ENCODE data around the gene TENM4. TPM values are rescaled to one million over a fixed set of nuclear protein-coding genes. Genes with fewer than 3 reads are reported as not detected.

The TENM4 gene
- total RNA-seq, 1 donor from 2014 or later: 0.63 TPM

DNA sequence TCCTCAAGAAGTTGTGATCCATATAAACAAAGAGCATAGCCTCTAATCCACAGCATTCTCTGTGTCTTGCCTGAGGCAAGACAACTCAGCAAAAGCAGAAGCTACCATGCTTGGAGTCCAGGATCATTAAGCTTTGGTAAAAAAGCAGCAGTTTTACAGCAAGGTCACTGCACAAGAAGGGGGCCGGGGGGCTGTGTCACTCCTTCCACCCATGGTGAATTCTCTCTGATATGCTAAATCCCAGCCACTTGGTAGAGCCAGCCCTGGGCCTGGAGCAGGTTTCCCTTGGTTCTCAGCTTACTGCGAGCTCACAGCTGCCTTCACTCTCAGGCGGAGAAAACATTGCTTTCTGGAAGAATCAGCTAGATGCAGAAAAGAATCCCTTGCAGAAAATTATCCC, 144.7 kb downstream of the TENM4 start:
- DNase-seq: no peak
- intact Hi-C loops (cut with micrococcal nuclease): no loop called here
- H3K4me1 ChIP-seq: no peaks in the 10 kb centered on the region
- no peaks in the 10 kb centered on the region for H3K9me3 ChIP-seq (replicated peaks)
- H3K27me3 ChIP-seq (ENCODE audit: low read depth): peaks cover 17% of the 10 kb centered on the region
- H3K4me3 ChIP-seq: no peak overlapping the region
- no peak overlapping the region for H3K27ac ChIP-seq (replicated peaks)
- TF ChIP-seq, protein P1, sequence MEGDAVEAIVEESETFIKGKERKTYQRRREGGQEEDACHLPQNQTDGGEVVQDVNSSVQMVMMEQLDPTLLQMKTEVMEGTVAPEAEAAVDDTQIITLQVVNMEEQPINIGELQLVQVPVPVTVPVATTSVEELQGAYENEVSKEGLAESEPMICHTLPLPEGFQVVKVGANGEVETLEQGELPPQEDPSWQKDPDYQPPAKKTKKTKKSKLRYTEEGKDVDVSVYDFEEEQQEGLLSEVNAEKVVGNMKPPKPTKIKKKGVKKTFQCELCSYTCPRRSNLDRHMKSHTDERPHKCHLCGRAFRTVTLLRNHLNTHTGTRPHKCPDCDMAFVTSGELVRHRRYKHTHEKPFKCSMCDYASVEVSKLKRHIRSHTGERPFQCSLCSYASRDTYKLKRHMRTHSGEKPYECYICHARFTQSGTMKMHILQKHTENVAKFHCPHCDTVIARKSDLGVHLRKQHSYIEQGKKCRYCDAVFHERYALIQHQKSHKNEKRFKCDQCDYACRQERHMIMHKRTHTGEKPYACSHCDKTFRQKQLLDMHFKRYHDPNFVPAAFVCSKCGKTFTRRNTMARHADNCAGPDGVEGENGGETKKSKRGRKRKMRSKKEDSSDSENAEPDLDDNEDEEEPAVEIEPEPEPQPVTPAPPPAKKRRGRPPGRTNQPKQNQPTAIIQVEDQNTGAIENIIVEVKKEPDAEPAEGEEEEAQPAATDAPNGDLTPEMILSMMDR (IDR thresholded peaks at IDR 0.05; ENCODE audit: borderline replicate concordance): no peak
- no peaks in the 10 kb centered on the region for H3K36me3 ChIP-seq

DNA sequence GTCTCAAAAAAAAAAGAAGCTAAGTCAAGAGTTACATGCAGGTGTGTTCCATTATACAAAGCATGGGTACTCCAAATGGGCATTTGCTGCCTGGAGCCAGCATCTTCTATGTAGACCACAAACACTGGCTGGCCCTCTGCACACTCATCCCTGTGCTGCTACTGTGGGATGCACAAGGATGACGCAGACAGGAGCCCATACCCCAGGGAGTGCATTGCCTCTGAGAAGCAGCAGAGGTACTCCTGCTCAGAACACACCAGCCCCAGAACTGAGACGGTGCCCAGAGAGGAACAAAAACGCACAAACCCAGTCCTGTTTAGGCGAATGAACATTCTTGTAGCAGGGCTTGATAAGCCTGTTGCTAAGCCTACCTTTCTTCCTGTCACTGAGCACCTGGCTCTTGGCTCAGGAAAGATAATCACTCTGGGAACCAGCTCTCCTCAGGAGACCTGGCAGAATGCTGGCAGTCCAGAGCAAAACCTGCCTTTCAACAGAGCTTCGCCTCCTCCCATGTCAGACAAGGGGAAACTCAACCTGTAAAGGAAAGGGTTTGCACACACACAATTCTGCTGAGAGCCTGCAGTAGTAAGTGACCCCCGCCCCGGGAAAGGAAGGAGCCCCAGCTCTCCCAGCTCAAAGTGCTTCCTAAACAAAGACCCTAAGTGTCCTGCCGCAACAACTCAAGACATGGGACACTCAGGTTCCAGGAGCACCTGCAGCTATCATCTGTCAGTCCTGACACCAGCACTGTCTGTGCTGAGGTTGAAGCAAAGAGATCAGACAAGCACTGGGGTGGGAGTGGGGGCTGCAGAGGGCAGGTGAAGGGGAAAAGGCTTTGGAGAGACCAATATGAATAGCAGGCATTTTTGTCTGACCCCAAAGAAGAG, 145.7 kb downstream of the TENM4 start:
- Histone ChIP-seq H3K4me1 (no peaks in the 10 kb centered on the region), H3K4me3 (no peak overlapping the region), H3K27me3 (ENCODE audit: low read depth) (peaks cover 17% of the 10 kb centered on the region), H3K36me3 (no peaks in the 10 kb centered on the region), H3K27ac (replicated peaks) (no peak overlapping the region), H3K9me3 (replicated peaks) (no peaks in the 10 kb centered on the region)
- intact Hi-C loops (cut with micrococcal nuclease): no loop called here
- TF ChIP-seq, protein P1 (IDR thresholded peaks at IDR 0.05; ENCODE audit: borderline replicate concordance): no peak
- no peak for DNase-seq

DNA sequence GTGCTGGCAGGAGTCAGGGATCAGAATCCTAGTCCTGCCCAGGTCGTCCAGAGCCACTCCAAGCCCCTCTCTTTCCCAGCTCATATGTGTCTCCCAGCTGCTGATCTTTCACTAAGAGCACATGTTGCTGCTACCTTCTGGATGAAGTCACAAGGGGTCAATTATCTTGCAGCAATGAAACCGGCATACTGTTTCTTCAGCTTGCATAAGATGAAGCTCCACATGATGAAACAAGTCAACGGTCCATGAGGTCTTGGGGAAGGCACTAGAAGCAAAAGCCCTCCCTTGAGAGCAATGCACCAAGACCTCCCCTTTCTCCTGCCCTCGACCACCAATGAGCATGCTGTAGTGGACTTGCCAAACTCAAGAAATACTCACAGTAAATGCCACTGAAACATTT, 148.9 kb downstream of the TENM4 start:
- H3K27ac ChIP-seq (replicated peaks): no peak overlapping the region
- H3K36me3 ChIP-seq: no peaks in the 10 kb centered on the region
- no peak for DNase-seq
- H3K27me3 ChIP-seq (ENCODE audit: low read depth): peaks cover 33% of the 10 kb centered on the region
- H3K4me3 ChIP-seq: no peak overlapping the region
- no peaks in the 10 kb centered on the region for H3K4me1 ChIP-seq
- TF ChIP-seq, protein P1 (IDR thresholded peaks at IDR 0.05; ENCODE audit: borderline replicate concordance): no peak
- intact Hi-C loops (cut with micrococcal nuclease): no loop called here
- H3K9me3 ChIP-seq (replicated peaks): no peaks in the 10 kb centered on the region

DNA sequence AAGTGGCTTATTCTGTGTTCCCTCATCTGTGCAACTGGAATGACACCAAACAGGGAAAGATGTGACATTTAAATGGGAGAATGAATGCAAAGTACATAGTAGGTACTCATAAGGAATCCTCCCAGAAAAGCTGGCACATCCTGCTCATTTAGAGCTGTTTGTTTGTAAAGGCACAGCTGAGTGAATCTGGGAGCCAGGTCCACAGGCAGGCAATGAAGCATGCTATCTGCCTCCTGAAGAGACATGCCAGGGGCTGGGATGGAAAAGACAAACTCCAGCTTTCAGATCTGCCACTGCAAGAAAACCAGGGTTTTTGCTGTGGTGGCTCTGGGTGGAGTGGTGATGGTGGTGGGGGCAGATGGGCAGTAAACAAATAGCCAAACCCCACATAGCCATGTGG, 150.1 kb downstream of the TENM4 start:
- no peak for DNase-seq
- TF ChIP-seq, protein P1 (IDR thresholded peaks at IDR 0.05; ENCODE audit: borderline replicate concordance): no peak
- Histone ChIP-seq H3K9me3 (replicated peaks) (no peaks in the 10 kb centered on the region), H3K4me3 (no peak overlapping the region), H3K4me1 (no peaks in the 10 kb centered on the region), H3K27me3 (ENCODE audit: low read depth) (peaks cover 33% of the 10 kb centered on the region), H3K27ac (replicated peaks) (no peak overlapping the region), H3K36me3 (no peaks in the 10 kb centered on the region)
- intact Hi-C loops (cut with micrococcal nuclease): no loop called here

DNA sequence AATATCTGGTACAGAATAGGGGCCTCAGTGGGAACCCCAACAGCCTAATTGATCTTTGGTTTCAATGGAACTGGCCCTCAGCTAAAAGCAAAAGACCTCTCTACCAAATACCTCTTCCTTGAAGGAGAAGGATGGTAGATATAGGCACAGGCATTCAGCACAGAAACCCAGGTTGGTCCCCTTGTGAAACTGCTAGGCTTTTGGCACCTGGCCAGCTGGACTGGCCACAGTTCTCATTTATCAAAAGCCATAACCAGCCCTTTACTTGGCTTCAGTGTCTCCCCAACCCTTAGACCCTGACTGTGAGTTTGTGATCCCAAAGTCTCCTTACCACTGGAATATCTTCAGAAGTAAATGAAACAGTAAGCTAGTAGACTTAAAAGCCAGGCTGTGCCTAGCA, 152.9 kb downstream of the TENM4 start:
- no peak overlapping the region for H3K27ac ChIP-seq (replicated peaks)
- H3K36me3 ChIP-seq: no peaks in the 10 kb centered on the region
- H3K4me1 ChIP-seq: no peaks in the 10 kb centered on the region
- H3K27me3 ChIP-seq (ENCODE audit: low read depth): peaks cover 31% of the 10 kb centered on the region
- DNase-seq: no peak
- peaks cover 6% of the 10 kb centered on the region for H3K9me3 ChIP-seq (replicated peaks)
- intact Hi-C loops (cut with micrococcal nuclease): no loop called here
- no peak overlapping the region for H3K4me3 ChIP-seq
- TF ChIP-seq, protein P1 (IDR thresholded peaks at IDR 0.05; ENCODE audit: borderline replicate concordance): no peak
